H1 (cell line): Measurements from ENCODE around the gene PIM2. TPM values are rescaled to one million over a fixed set of nuclear protein-coding genes. Genes with fewer than 3 reads are reported as not detected.

ENCODE experiments used
- CTCF ChIA-PET: fragments of 300-600 bp; sonication (Branson Sonifier 250); formaldehyde crosslinking; loops from one replicate; lab custom pipeline; 2021; ENCODE audit not compliant: partially characterized antibody; lab: Charles Lee
- POLR2A ChIA-PET: fragments of 300-600 bp; sonication (Branson Sonifier 250); formaldehyde crosslinking; loops from one replicate; lab custom pipeline; 2021; ENCODE audit warnings: inconsistent platforms; ENCODE audit not compliant: partially characterized antibody; lab: Charles Lee
- DNase-seq, 2 experiments: peaks; one replicate each; pipeline versions ENCODE4 v3.0.0 to v3.0.0-alpha.2; 2010 to 2022; ENCODE audit warnings: low spot score in 2 of 2, low read depth in 1 of 2, mixed read lengths in 1 of 2
- FAIRE-seq: peaks from 2 replicates; lab custom pipeline; 2011; peaks lifted over from hg19 to GRCh38; lab: Jason Lieb, UNC
- H2AFZ ChIP-seq: 2 replicates; pipeline ENCODE4 v1.8.1; 2012; ENCODE audit warnings: low read length, inconsistent platforms
- H2AK5ac ChIP-seq: 2 replicates; pipeline ENCODE4 v1.6.1; 2013; ENCODE audit warnings: low read depth, low read length
- H2BK120ac ChIP-seq: replicated peaks from 2 replicates; pipeline ENCODE3; 2013; ENCODE audit warnings: low read depth, low read length, inconsistent platforms
- H2BK12ac ChIP-seq: 2 replicates; pipeline ENCODE4 v1.6.1; 2013; ENCODE audit warnings: low read depth, low read length
- H2BK15ac ChIP-seq: 2 replicates; pipeline ENCODE4 v1.6.1; 2013; ENCODE audit warnings: low read length
- H2BK20ac ChIP-seq: 2 replicates; pipeline ENCODE4 v1.6.1; 2013; ENCODE audit warnings: low read length
- H2BK5ac ChIP-seq: 2 replicates; pipeline ENCODE4 v1.6.1; 2013; ENCODE audit warnings: low read depth, low read length
- H3K14ac ChIP-seq: 2 replicates; pipeline ENCODE4 v1.6.1; 2013; ENCODE audit warnings: inconsistent platforms; ENCODE audit not compliant: insufficient read length
- H3K18ac ChIP-seq: 2 replicates; pipeline ENCODE4 v1.6.1; 2013; ENCODE audit warnings: low read length; ENCODE audit errors: extremely low read depth
- H3K23ac ChIP-seq: 2 replicates; pipeline ENCODE4 v1.6.1; 2013; ENCODE audit warnings: inconsistent platforms; ENCODE audit not compliant: insufficient read length
- H3K23me2 ChIP-seq: 2 replicates; pipeline ENCODE4 v1.6.1; 2013; ENCODE audit warnings: low read depth, low read length
- H3K27ac ChIP-seq: 2 replicates; pipeline ENCODE4 v1.6.1; 2011; ENCODE audit warnings: low read depth, low read length, inconsistent platforms
- H3K27me3 ChIP-seq, 4 experiments: replicated peaks in 1 of 4; 1 replicate in 1 of 4; 2 replicates in 3 of 4; pipeline versions ENCODE4 v1.6.1 to v1.8.1; 2011 to 2013; ENCODE audit warnings: low read length in 3 of 4, mild to moderate bottlenecking in 3 of 4, inconsistent platforms in 2 of 4, mixed read lengths in 2 of 4, moderate library complexity in 1 of 4; ENCODE audit not compliant: control insufficient read depth in 3 of 4, insufficient read depth in 3 of 4; ENCODE audit errors: extremely low read depth in 1 of 4
- H3K36me3 ChIP-seq, 4 experiments: 2 replicates each; pipeline versions ENCODE4 v1.6.1 to v1.8.1; 2011 to 2013; ENCODE audit warnings: mild to moderate bottlenecking in 4 of 4, low read length in 3 of 4, moderate library complexity in 2 of 4, control low read depth in 1 of 4, inconsistent platforms in 1 of 4; ENCODE audit not compliant: insufficient read depth in 4 of 4, control insufficient read depth in 2 of 4
- H3K4ac ChIP-seq: replicated peaks from 2 replicates; pipeline ENCODE3; 2013; ENCODE audit warnings: low read length, low read depth, mixed read lengths, inconsistent platforms; ENCODE audit not compliant: insufficient read length
- H3K4me1 ChIP-seq, 4 experiments: replicated peaks in 1 of 4; 1 replicate in 1 of 4; 2 replicates in 3 of 4; pipeline versions ENCODE4 v1.6.1 to v1.8.1; 2011 to 2013; ENCODE audit warnings: low read length in 3 of 4, inconsistent platforms in 2 of 4, mixed read lengths in 1 of 4; ENCODE audit not compliant: insufficient read depth in 4 of 4, control insufficient read depth in 3 of 4
- H3K4me2 ChIP-seq, 2 experiments: 2 replicates each; pipeline versions ENCODE4 v1.6.1 to v1.8.1; 2011 to 2013; ENCODE audit warnings: low read depth in 2 of 2, low read length in 2 of 2, control low read depth in 1 of 2, inconsistent platforms in 1 of 2, mild to moderate bottlenecking in 1 of 2; ENCODE audit not compliant: insufficient read depth in 1 of 2
- H3K4me3 ChIP-seq, 4 experiments: fragments of 200-600, 300-600 bp in 1 of 4; sonication (generic), shearing (Covaris generic), sonication (Bioruptor Twin) in 1 of 4; 2 replicates each; pipeline versions ENCODE4 v1.5.1 to v1.8.1; 2011 to 2016; ENCODE audit warnings: low read length in 4 of 4, low read depth in 3 of 4, control low read depth in 2 of 4, inconsistent platforms in 2 of 4, mild to moderate bottlenecking in 2 of 4, mixed read lengths in 1 of 4, moderate library complexity in 1 of 4; ENCODE audit not compliant: insufficient read depth in 2 of 4; ENCODE audit errors: extremely low read depth in 1 of 4
- H3K56ac ChIP-seq: replicated peaks from 2 replicates; pipeline ENCODE3; 2013; ENCODE audit warnings: low read depth, mild to moderate bottlenecking, mixed read lengths, low read length, inconsistent platforms; ENCODE audit not compliant: insufficient read length
- H3K79me1 ChIP-seq: 2 replicates; pipeline ENCODE4 v1.6.1; 2013; ENCODE audit warnings: low read depth, low read length, control low read depth
- H3K79me2 ChIP-seq, 2 experiments: 2 replicates each; pipeline versions ENCODE4 v1.6.1 to v1.8.1; 2012 to 2013; ENCODE audit warnings: low read length in 2 of 2, mild to moderate bottlenecking in 2 of 2, inconsistent platforms in 1 of 2; ENCODE audit not compliant: insufficient read depth in 2 of 2, control insufficient read depth in 1 of 2
- H3K9ac ChIP-seq, 4 experiments: replicated peaks in 1 of 4; 1 replicate in 1 of 4; 2 replicates in 3 of 4; pipeline versions ENCODE4 v1.6.1 to v1.8.1; 2011 to 2013; ENCODE audit warnings: low read depth in 3 of 4, low read length in 3 of 4, control low read depth in 2 of 4, mild to moderate bottlenecking in 2 of 4, moderate library complexity in 2 of 4, inconsistent platforms in 1 of 4; ENCODE audit errors: extremely low read depth in 1 of 4
- H3K9me3 ChIP-seq, 2 experiments: 2 replicates each; pipeline versions ENCODE4 v1.6.1 to v1.8.1; 2012 to 2013; ENCODE audit warnings: mild to moderate bottlenecking in 2 of 2, moderate library complexity in 2 of 2, control low read depth in 1 of 2, inconsistent platforms in 1 of 2, low read depth in 1 of 2, low read length in 1 of 2, mixed read lengths in 1 of 2; ENCODE audit not compliant: insufficient read depth in 2 of 2
- H4K20me1 ChIP-seq, 2 experiments: replicated peaks in 1 of 2; 2 replicates each; pipeline versions ENCODE3 to v1.8.1; 2011 to 2013; ENCODE audit warnings: inconsistent platforms in 2 of 2, low read length in 2 of 2, mild to moderate bottlenecking in 1 of 2; ENCODE audit not compliant: insufficient read depth in 2 of 2, control insufficient read depth in 1 of 2
- H4K5ac ChIP-seq: 2 replicates; pipeline ENCODE4 v1.6.1; 2013; ENCODE audit warnings: low read length, low read depth, mixed read lengths, inconsistent platforms; ENCODE audit not compliant: insufficient read length
- H4K8ac ChIP-seq: 2 replicates; pipeline ENCODE4 v1.8.0; 2013; ENCODE audit warnings: mild to moderate bottlenecking, moderate library complexity, low read length, inconsistent platforms; ENCODE audit not compliant: insufficient read depth; ENCODE audit errors: extremely low read depth
- H4K91ac ChIP-seq: replicated peaks from 2 replicates; pipeline ENCODE3; 2013; ENCODE audit warnings: low read length, mixed read lengths, inconsistent platforms; ENCODE audit not compliant: insufficient read length
- BCL11A ChIP-seq, 2 experiments: IDR thresholded peaks; one replicate each; pipeline ENCODE4 v1.6.1; 2011; ENCODE audit warnings: low read depth in 2 of 2, low read length in 2 of 2, mild to moderate bottlenecking in 2 of 2
- CHD2 ChIP-seq: IDR thresholded peaks from 2 replicates; pipeline ENCODE4 v1.6.1; 2012; ENCODE audit warnings: low read length, improper control_type of control experiment
- KDM5A ChIP-seq: fragments of 200-600 bp; IDR thresholded peaks from 2 replicates; pipeline ENCODE4 v1.7.1; 2012; ENCODE audit warnings: mild to moderate bottlenecking, low read length, inconsistent platforms, mixed read lengths
- SUZ12 ChIP-seq: fragments of 200-600 bp; sonication (generic); IDR thresholded peaks from 2 replicates; pipeline ENCODE4 v1.6.1; 2012; ENCODE audit warnings: mild to moderate bottlenecking, inconsistent platforms, low read length, moderate library complexity, mixed read lengths
- WGBS, 2 experiments: shearing (Covaris generic) in 1 of 2; methylation state at CpG; one replicate each; pipeline versions ENCODE4 v1.1.6 to v1.1.7; 2013 to 2015; ENCODE audit warnings: low lambda C conversion rate in 2 of 2, mixed read lengths in 2 of 2, inconsistent platforms in 1 of 2, low coverage in 1 of 2, missing lambda C conversion rate in 1 of 2; ENCODE audit not compliant: insufficient replicate concordance in 2 of 2, insufficient coverage in 1 of 2, insufficient read length in 1 of 2; ENCODE audit errors: extremely low coverage in 1 of 2, missing lambda C conversion rate in 1 of 2; 5-methylcytosine and 5-hydroxymethylcytosine counted together
- polyA plus RNA-seq, 7 experiments: library from polyadenylated mRNA; depleted of rRNA in 3 of 7; stranded (reverse) in 5 of 7; unstranded in 2 of 7; fragments of >200 nt in 5 of 7; fragments of 200-250 nt in 2 of 7; gene quantifications; 1 replicate in 5 of 7; 2 replicates in 1 of 7; 4 replicates in 1 of 7; pipeline versions ENCODE4 v1.2.1 to v1.2.3, GENCODE V29; 2011 to 2013; ENCODE audit warnings: missing spikeins in 2 of 7, mixed read lengths in 2 of 7
- total RNA-seq: library from RNA; stranded (reverse); fragmentation: NEBNext Ultra II Directional; extraction: Animal tissue kit (Norgen Biotek cat#: 25700); gene quantifications from 2 replicates; pipeline ENCODE4 v1.2.1, GENCODE V29; 2021
- TF ChIP-seq, protein P1 (sequence below): IDR thresholded peaks from 2 replicates; pipeline ENCODE4 v1.6.1; 2012; ENCODE audit warnings: inconsistent platforms

The PIM2 gene
- total and polyA plus RNA-seq, 2 of the 8 experiments (the other 6 are each of a cell fraction or from before 2014, with no cell fraction given), result 180 to 203 TPM

DNA sequence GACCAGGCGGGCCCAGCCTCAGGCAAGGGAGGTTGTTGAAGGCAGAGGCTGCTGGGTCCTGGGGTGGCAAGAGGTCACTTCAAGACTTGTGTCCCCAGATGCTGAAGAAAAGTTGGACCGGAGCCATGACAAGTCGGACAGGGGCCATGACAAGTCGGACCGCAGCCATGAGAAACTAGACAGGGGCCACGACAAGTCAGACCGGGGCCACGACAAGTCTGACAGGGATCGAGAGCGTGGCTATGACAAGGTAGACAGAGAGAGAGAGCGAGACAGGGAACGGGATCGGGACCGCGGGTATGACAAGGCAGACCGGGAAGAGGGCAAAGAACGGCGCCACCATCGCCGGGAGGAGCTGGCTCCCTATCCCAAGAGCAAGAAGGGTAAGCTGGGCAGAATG lies 16.7 kb downstream of the PIM2 start:
- Histone ChIP-seq H3K9me3 (no peaks in the 10 kb centered on the region), H3K4me3 (no peak overlapping the region), H3K18ac (no peak overlapping the region), H4K8ac (no peak overlapping the region), H4K5ac (no peak overlapping the region), H3K36me3 (peaks cover 6 to 33% (median 16%) of the 10 kb centered on the region in 4 experiments; a peak in 6 of 8 replicates), H4K91ac (no peak overlapping the region), H2BK12ac (no peak overlapping the region), H3K4ac (no peak overlapping the region), H2BK5ac (no peak overlapping the region), H3K4me2 (no peak overlapping the region), H2AFZ (no peak overlapping the region), H3K23me2 (0 out of 2 replicates have a peak, but pooled peaks cover 2% of the 10 kb centered on the region), H3K27me3 (no peaks in the 10 kb centered on the region), H4K20me1 (peaks cover 0 to 4% of the 10 kb centered on the region in 2 experiments), H3K27ac (no peak overlapping the region), H3K79me1 (no peaks in the 10 kb centered on the region), H3K23ac (no peak overlapping the region), H2BK120ac (no peak overlapping the region), H3K56ac (no peak overlapping the region), H2AK5ac (no peak overlapping the region), H3K79me2 (peaks cover 0 to 10% of the 10 kb centered on the region in 2 experiments; a peak in 1 of 4 replicates), H3K14ac (no peak overlapping the region), H3K9ac (no peak overlapping the region), H2BK20ac (no peak overlapping the region), H3K4me1 (peaks cover 0 to 6% (median 0%) of the 10 kb centered on the region in 4 experiments; a peak in 1 of 7 replicates), H2BK15ac (no peak overlapping the region)
- FAIRE-seq, result no peak
- 95% methylated on average over 19 of the region's 20 CpGs; no CpG with 5 or more reads in 1 of the 2 experiments for WGBS, 2 experiments
- ChIA-PET POLR2A (interaction anchor here (1.1 to 30.9 kb wide), 4 partner anchors 9 to 32 kb away, joined by 3 to 572 read pairs (median 18); partner anchors contain the start of gene SLC35A2), CTCF (interaction anchor here (0.9 kb wide), 1 partner anchor 38 kb away, joined by 3 read pairs; no protein-coding TSS in a partner anchor)
- DNase-seq, result no peak
- TF ChIP-seq SUZ12 (no peak), KDM5A (no peak), CHD2 (no peak), BCL11A (IDR thresholded peaks at IDR 0.05; ENCODE audit: low read depth in 2 of 2, low read length in 2 of 2) (no peak)
- TF ChIP-seq, protein P1, sequence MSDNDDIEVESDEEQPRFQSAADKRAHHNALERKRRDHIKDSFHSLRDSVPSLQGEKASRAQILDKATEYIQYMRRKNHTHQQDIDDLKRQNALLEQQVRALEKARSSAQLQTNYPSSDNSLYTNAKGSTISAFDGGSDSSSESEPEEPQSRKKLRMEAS, result no peak
